HepG2 (cell line): ENCODE results near the gene RAB34. TPM values are rescaled to one million over a fixed set of nuclear protein-coding genes. Genes with fewer than 3 reads are reported as not detected.

Experiments
- ASH2L ChIP-seq: fragments of 300-600, 200-600 bp; sonication (generic); IDR thresholded peaks from 2 replicates; pipeline ENCODE4 v1.7.0; 2017; ENCODE audit warnings: low read depth, mild to moderate bottlenecking, moderate library complexity, mixed read lengths, low read length; ENCODE audit not compliant: insufficient read length
- EED ChIP-seq: sonication (generic); formaldehyde crosslinking; IDR thresholded peaks from 2 replicates; pipeline ENCODE4 v1.5.0; 2020; ENCODE audit warnings: mild to moderate bottlenecking, missing genetic modification reagents
- ETV5 ChIP-seq: IDR thresholded peaks from 2 replicates; pipeline ENCODE4 v1.6.1; 2018; ENCODE audit warnings: missing biosample characterization, missing genetic modification reagents, inconsistent platforms, borderline replicate concordance
- GATAD1 ChIP-seq: IDR thresholded peaks from 2 replicates; pipeline ENCODE4 v1.6.1; 2016; ENCODE audit warnings: missing genetic modification reagents, missing compliant biosample characterization
- GATAD2A ChIP-seq: IDR thresholded peaks from 2 replicates; pipeline ENCODE4 v1.6.1; 2016
- HOXD1 ChIP-seq: sonication (generic); formaldehyde crosslinking; IDR thresholded peaks from 2 replicates; pipeline ENCODE4 v1.5.0; 2020; ENCODE audit warnings: missing genetic modification reagents
- IRF2 ChIP-seq: IDR thresholded peaks from 2 replicates; pipeline ENCODE4 v1.6.1; 2018; ENCODE audit warnings: missing genetic modification reagents, missing compliant biosample characterization
- MXI1 ChIP-seq: IDR thresholded peaks from 3 replicates; pipeline ENCODE4 v1.6.1; 2012; ENCODE audit warnings: low read depth, low read length, inconsistent platforms, borderline replicate concordance
- PAF1 ChIP-seq: IDR thresholded peaks from 2 replicates; pipeline ENCODE4 v1.6.1; 2016; ENCODE audit warnings: missing genetic modification reagents, missing compliant biosample characterization
- SIX4 ChIP-seq: sonication (generic); formaldehyde crosslinking; IDR thresholded peaks from 2 replicates; pipeline ENCODE4 v1.4.0; 2020; ENCODE audit warnings: missing genetic modification reagents
- SYNCRIP ChIP-seq: fragments of 200-400 bp; formaldehyde crosslinking; IDR thresholded peaks from 2 replicates; pipeline ENCODE4 v1.6.1; 2018; ENCODE audit warnings: mild to moderate bottlenecking, low read depth, low read length; ENCODE audit not compliant: insufficient read depth
- TRIM24 ChIP-seq: sonication (generic); formaldehyde crosslinking; IDR thresholded peaks from 2 replicates; pipeline ENCODE4 v1.8.0; 2022; ENCODE audit warnings: mild to moderate bottlenecking, missing genetic modification reagents
- XRCC5 ChIP-seq: fragments of 200-400 bp; formaldehyde crosslinking; optimal IDR thresholded peaks from 2 replicates; pipeline ENCODE3; 2017; ENCODE audit warnings: mild to moderate bottlenecking, low read length
- ZFP36L1 ChIP-seq: sonication (generic); formaldehyde crosslinking; IDR thresholded peaks from 2 replicates; pipeline ENCODE4 v1.8.0; 2022; ENCODE audit warnings: mild to moderate bottlenecking, missing genetic modification reagents, moderate library complexity
- ZNF101 ChIP-seq: sonication (generic); formaldehyde crosslinking; IDR thresholded peaks from 2 replicates; pipeline ENCODE4 v1.4.0; 2020; ENCODE audit warnings: mild to moderate bottlenecking, low read depth, missing genetic modification reagents, borderline replicate concordance
- ZNF124 ChIP-seq: sonication (generic); formaldehyde crosslinking; IDR thresholded peaks from 2 replicates; pipeline ENCODE4 v1.4.0; 2020; ENCODE audit warnings: missing genetic modification reagents
- ZNF333 ChIP-seq: sonication (generic); formaldehyde crosslinking; IDR thresholded peaks from 2 replicates; pipeline ENCODE4 v1.4.0; 2020; ENCODE audit warnings: mild to moderate bottlenecking, missing genetic modification reagents, borderline replicate concordance
- ZNF703 ChIP-seq: sonication (generic); formaldehyde crosslinking; IDR thresholded peaks from 2 replicates; pipeline ENCODE4 v1.5.1; 2020; ENCODE audit warnings: missing genetic modification reagents, mild to moderate bottlenecking, moderate library complexity, borderline replicate concordance
- polyA plus RNA-seq, 8 experiments: library from polyadenylated mRNA; depleted of rRNA in 3 of 8; stranded (reverse) in 7 of 8; unstranded in 1 of 8; fragments of >200 nt; fragmentation: Illumina TruSeq in 4 of 8; extraction: Trizol in 4 of 8; gene quantifications; 2 replicates each; pipeline versions ENCODE4 v1.2.1 to v1.2.3, GENCODE V29; 2011 to 2016; ENCODE audit warnings: low read depth in 4 of 8, missing spikeins in 1 of 8, mixed read lengths in 1 of 8; ENCODE audit not compliant: insufficient read depth in 1 of 8
- total RNA-seq, 5 experiments: library from RNA; depleted of rRNA; stranded (reverse); fragments of >200 nt; fragmentation: Illumina TruSeq; extraction: Trizol; gene quantifications; 2 replicates each; pipeline ENCODE4 v1.2.3, GENCODE V29; 2016; ENCODE audit warnings: low read depth in 1 of 5
- TF ChIP-seq, protein P1 (sequence below): sonication (generic); formaldehyde crosslinking; IDR thresholded peaks from 2 replicates; pipeline ENCODE4 v1.9.0; 2022; ENCODE audit warnings: missing genetic modification reagents, mild to moderate bottlenecking, borderline replicate concordance
- TF ChIP-seq, protein P2 (sequence below): sonication (generic); formaldehyde crosslinking; IDR thresholded peaks from 2 replicates; pipeline ENCODE4 v1.4.0; 2020; ENCODE audit warnings: missing genetic modification reagents
- TF ChIP-seq, protein P3 (sequence below): sonication (generic); formaldehyde crosslinking; IDR thresholded peaks from 2 replicates; pipeline ENCODE4 v1.4.0; 2020; ENCODE audit warnings: missing genetic modification reagents, low read depth, mild to moderate bottlenecking, borderline replicate concordance
- TF ChIP-seq, protein P4 (sequence below): IDR thresholded peaks from 2 replicates; pipeline ENCODE4 v1.6.1; 2016; ENCODE audit warnings: missing compliant biosample characterization, missing genetic modification reagents, borderline replicate concordance

The RAB34 gene
- total and polyA plus RNA-seq, 2 of the 13 experiments (the other 11 are each of a cell fraction or from before 2014, with no cell fraction given), result 0.49 TPM; not detected in 1

DNA sequence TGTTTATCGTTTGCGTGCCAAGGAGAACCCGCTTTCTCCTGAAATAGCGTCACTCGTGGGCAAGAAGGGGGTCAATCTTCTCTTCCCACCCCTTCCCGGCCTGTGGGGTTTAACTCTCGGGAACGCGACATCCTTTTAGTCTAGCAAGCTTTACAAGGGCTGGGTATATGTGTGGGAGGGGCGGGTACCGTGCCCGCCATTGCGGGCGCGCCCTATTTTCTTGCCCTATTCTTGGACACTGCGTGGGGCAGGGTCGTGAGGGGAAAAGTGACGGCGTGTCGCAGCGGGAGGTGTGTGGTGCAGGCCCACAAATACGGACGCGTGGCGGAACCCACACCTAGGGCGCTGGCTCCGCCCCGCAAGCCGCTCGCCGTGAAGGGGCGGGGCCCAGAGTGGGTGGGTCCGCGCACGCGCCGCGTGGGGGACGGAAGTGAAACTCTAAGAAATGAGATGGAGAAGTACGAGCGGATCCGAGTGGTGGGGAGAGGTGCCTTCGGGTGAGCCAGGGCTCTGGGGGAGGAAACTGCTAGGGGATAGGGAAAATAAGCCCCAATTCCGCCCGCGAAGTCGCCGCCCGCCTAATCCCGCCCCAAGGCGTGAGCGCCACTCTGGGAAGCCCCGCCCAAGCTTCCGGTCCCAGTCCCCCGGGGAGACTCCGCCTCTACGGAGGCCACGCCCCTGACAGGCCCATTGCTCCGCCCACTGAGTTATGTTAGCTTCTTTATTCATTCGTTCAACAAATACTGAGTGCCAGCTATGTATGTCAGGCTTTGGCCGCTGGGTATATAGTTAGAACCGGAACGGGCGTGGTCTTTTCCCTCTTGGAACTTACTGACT, 10.9 kb upstream of the RAB34 start, which contains the start of gene NEK8 (continued):
- TF ChIP-seq, protein P1, sequence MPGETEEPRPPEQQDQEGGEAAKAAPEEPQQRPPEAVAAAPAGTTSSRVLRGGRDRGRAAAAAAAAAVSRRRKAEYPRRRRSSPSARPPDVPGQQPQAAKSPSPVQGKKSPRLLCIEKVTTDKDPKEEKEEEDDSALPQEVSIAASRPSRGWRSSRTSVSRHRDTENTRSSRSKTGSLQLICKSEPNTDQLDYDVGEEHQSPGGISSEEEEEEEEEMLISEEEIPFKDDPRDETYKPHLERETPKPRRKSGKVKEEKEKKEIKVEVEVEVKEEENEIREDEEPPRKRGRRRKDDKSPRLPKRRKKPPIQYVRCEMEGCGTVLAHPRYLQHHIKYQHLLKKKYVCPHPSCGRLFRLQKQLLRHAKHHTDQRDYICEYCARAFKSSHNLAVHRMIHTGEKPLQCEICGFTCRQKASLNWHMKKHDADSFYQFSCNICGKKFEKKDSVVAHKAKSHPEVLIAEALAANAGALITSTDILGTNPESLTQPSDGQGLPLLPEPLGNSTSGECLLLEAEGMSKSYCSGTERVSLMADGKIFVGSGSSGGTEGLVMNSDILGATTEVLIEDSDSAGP (CRISPR knock-in tag), result no peak; the same call in 1 of the 2 replicates
- TF ChIP-seq HOXD1, result peak; percentile 42; the same call in 1 of the 2 replicates
- TF ChIP-seq ZNF333 (CRISPR knock-in tag), result no peak
- TF ChIP-seq, protein P2, sequence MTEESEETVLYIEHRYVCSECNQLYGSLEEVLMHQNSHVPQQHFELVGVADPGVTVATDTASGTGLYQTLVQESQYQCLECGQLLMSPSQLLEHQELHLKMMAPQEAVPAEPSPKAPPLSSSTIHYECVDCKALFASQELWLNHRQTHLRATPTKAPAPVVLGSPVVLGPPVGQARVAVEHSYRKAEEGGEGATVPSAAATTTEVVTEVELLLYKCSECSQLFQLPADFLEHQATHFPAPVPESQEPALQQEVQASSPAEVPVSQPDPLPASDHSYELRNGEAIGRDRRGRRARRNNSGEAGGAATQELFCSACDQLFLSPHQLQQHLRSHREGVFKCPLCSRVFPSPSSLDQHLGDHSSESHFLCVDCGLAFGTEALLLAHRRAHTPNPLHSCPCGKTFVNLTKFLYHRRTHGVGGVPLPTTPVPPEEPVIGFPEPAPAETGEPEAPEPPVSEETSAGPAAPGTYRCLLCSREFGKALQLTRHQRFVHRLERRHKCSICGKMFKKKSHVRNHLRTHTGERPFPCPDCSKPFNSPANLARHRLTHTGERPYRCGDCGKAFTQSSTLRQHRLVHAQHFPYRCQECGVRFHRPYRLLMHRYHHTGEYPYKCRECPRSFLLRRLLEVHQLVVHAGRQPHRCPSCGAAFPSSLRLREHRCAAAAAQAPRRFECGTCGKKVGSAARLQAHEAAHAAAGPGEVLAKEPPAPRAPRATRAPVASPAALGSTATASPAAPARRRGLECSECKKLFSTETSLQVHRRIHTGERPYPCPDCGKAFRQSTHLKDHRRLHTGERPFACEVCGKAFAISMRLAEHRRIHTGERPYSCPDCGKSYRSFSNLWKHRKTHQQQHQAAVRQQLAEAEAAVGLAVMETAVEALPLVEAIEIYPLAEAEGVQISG (CRISPR knock-in tag), result no peak; the same call in 1 of the 2 replicates
- TF ChIP-seq, protein P3, sequence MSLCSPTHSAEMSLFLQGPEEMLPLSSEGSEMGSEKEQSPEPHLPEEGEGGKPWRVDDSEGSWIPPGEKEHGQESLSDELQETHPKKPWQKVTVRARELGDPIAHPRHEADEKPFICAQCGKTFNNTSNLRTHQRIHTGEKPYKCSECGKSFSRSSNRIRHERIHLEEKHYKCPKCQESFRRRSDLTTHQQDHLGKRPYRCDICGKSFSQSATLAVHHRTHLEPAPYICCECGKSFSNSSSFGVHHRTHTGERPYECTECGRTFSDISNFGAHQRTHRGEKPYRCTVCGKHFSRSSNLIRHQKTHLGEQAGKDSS (CRISPR knock-in tag), result no peak
- peak; percentile 36; the same call in 1 of the 2 replicates for TF ChIP-seq IRF2 (CRISPR knock-in tag)
- TF ChIP-seq GATAD1 (CRISPR knock-in tag), result no peak
- TF ChIP-seq SIX4 (CRISPR knock-in tag), result no peak
- TF ChIP-seq ASH2L, result peak; percentile 56
- no peak for TF ChIP-seq ZNF703 (CRISPR knock-in tag)
- TF ChIP-seq GATAD2A (CRISPR knock-in tag), result 0 out of 2 replicates have a peak, but pooled peaks have one; percentile 9
- TF ChIP-seq ZNF124 (CRISPR knock-in tag), result no peak
- TF ChIP-seq ETV5, result peak; percentile 63
- TF ChIP-seq SYNCRIP, result no peak
- TF ChIP-seq XRCC5, result peak; percentile 3
- no peak for TF ChIP-seq PAF1 (CRISPR knock-in tag)
- no peak for TF ChIP-seq ZFP36L1
- TF ChIP-seq, protein P4, sequence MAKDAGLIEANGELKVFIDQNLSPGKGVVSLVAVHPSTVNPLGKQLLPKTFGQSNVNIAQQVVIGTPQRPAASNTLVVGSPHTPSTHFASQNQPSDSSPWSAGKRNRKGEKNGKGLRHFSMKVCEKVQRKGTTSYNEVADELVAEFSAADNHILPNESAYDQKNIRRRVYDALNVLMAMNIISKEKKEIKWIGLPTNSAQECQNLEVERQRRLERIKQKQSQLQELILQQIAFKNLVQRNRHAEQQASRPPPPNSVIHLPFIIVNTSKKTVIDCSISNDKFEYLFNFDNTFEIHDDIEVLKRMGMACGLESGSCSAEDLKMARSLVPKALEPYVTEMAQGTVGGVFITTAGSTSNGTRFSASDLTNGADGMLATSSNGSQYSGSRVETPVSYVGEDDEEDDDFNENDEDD, result no peak; the same call in 1 of the 2 replicates
- TF ChIP-seq MXI1, result peak; percentile 62; the same call in 1 of the 3 replicates
- TF ChIP-seq EED (CRISPR knock-in tag), result 0 out of 2 replicates have a peak, but pooled peaks have one; percentile 54
- no peak for TF ChIP-seq ZNF101 (CRISPR knock-in tag)
- TF ChIP-seq TRIM24 (CRISPR knock-in tag), result no peak
